Glomerular visceral epithelial cell (primary cell): Measurements from ENCODE around the gene ZNF33A.
"Not testable (repeated sequence)": the region's sequence is repeated elsewhere in the genome, so short reads cannot be mapped to it uniquely, and the experiment has no call there.

ENCODE experiments used
- DNase-seq: peaks from one replicate; pipeline ENCODE4 v3.0.0-alpha.2; 2016; ENCODE audit errors: extremely low spot score

The ZNF33A gene

GRCh38 chr10:38045129-38045528, 34.7 kb downstream of the ZNF33A start:
- DNase-seq, result no peak

- DNase-seq, result no peak
These were observed 37.2 kb downstream of the ZNF33A start for GRCh38 chr10:38047666-38048065.

- no peak for DNase-seq
These were observed 39.7 kb downstream of the ZNF33A start for GRCh38 chr10:38050212-38050611.

GRCh38 chr10:38054361-38054797, 43.9 kb downstream of the ZNF33A start:
- no peak for DNase-seq

GRCh38 chr10:38055274-38055894, 44.9 kb downstream of the ZNF33A start:
- DNase-seq, result not testable (repeated sequence)

- peak; percentile 27 for DNase-seq
These were observed 59.2 kb downstream of the ZNF33A start for GRCh38 chr10:38069663-38070062.

GRCh38 chr10:38070501-38070900, 60.0 kb downstream of the ZNF33A start:
- no peak for DNase-seq

GRCh38 chr10:38072552-38072951, 62.1 kb downstream of the ZNF33A start:
- no peak for DNase-seq

- DNase-seq, result no peak
These were observed 66.2 kb downstream of the ZNF33A start for GRCh38 chr10:38076687-38077086.

GRCh38 chr10:38093318-38093717, 82.8 kb downstream of the ZNF33A start:
- DNase-seq, result not testable (repeated sequence)

GRCh38 chr10:38093816-38094157, 83.3 kb downstream of the ZNF33A start:
- no peak for DNase-seq

GRCh38 chr10:38094158-38094926, 83.9 kb downstream of the ZNF33A start, which contains the start of gene ZNF37A:
TSS of gene ZNF37A (plus strand) at chr10:38094337. CDS start at chr10:38096618, 2,281 bp downstream.
- peak; percentile 93 for DNase-seq

GRCh38 chr10:38094927-38095574, 84.6 kb downstream of the ZNF33A start:
- no peak for DNase-seq

GRCh38 chr10:38102880-38103279, 92.4 kb downstream of the ZNF33A start:
- DNase-seq, result no peak

GRCh38 chr10:38103756-38104155, 93.3 kb downstream of the ZNF33A start:
- no peak for DNase-seq

GRCh38 chr10:38112159-38112558, 101.7 kb downstream of the ZNF33A start:
- no peak for DNase-seq
